ENCODE data around the gene SOX2.
A peak's percentile ranks its signal among the peaks of the same experiment; 100 is the strongest.

Gene SOX2

DNA sequence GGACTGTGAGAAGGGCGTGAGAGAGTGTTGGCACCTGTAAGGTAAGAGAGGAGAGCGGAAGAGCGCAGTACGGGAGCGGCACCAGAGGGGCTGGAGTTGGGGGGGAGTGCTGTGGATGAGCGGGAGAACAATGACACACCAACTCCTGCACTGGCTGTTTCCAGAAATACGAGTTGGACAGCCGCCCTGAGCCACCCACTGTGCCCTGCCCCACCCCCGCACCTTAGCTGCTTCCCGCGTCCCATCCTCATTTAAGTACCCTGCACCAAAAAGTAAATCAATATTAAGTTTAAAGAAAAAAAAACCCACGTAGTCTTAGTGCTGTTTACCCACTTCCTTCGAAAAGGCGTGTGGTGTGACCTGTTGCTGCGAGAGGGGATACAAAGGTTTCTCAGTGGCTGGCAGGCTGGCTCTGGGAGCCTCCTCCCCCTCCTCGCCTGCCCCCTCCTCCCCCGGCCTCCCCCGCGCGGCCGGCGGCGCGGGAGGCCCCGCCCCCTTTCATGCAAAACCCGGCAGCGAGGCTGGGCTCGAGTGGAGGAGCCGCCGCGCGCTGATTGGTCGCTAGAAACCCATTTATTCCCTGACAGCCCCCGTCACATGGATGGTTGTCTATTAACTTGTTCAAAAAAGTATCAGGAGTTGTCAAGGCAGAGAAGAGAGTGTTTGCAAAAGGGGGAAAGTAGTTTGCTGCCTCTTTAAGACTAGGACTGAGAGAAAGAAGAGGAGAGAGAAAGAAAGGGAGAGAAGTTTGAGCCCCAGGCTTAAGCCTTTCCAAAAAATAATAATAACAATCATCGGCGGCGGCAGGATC is at the start of gene SOX2:
TSS of gene SOX2 (plus strand) at position 601 of the 811 bp plus-strand sequence. CDS start 436 bp downstream, outside the sequence.
- TF ChIP-seq, protein P1, sequence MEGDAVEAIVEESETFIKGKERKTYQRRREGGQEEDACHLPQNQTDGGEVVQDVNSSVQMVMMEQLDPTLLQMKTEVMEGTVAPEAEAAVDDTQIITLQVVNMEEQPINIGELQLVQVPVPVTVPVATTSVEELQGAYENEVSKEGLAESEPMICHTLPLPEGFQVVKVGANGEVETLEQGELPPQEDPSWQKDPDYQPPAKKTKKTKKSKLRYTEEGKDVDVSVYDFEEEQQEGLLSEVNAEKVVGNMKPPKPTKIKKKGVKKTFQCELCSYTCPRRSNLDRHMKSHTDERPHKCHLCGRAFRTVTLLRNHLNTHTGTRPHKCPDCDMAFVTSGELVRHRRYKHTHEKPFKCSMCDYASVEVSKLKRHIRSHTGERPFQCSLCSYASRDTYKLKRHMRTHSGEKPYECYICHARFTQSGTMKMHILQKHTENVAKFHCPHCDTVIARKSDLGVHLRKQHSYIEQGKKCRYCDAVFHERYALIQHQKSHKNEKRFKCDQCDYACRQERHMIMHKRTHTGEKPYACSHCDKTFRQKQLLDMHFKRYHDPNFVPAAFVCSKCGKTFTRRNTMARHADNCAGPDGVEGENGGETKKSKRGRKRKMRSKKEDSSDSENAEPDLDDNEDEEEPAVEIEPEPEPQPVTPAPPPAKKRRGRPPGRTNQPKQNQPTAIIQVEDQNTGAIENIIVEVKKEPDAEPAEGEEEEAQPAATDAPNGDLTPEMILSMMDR (IDR thresholded peaks at IDR 0.05; ENCODE audit: low read depth, low read length, missing control alignments), result no peak
- peak within 1 kb of the TSS; percentile 81 for H3K4me3 ChIP-seq (ENCODE audit: low read depth, low read length)
- DNase-seq (ENCODE audit: low read depth), result peak; percentile 85
- in situ Hi-C loops (cut with HindIII; ENCODE audit: low sequenced_read_pairs), result no loop called here

DNA sequence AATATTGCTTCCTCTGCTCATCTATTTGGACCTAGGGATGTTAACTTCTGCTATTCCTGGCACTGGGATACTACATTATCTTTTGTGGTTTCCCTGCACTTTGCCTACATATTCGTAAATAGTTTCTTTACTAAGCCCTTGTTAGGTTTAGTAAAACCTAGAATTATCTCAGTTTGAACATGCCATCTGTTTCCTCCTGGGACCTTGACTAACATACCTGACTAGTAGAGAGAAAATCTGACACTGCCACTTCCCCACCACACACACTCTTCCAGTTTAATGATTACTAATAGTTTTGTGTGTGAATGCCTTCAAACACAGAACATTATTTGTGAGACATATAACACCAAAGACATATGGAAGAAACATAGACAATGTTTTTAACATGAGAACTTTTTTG is 28.2 kb upstream of the SOX2 start:
- no peak overlapping the region for H3K4me3 ChIP-seq (ENCODE audit: low read depth, low read length)
- DNase-seq (ENCODE audit: low read depth), result no peak
- TF ChIP-seq, protein P1 (IDR thresholded peaks at IDR 0.05; ENCODE audit: low read depth, low read length, missing control alignments), result no peak
- in situ Hi-C loops (cut with HindIII; ENCODE audit: low sequenced_read_pairs), result no loop called here

DNA sequence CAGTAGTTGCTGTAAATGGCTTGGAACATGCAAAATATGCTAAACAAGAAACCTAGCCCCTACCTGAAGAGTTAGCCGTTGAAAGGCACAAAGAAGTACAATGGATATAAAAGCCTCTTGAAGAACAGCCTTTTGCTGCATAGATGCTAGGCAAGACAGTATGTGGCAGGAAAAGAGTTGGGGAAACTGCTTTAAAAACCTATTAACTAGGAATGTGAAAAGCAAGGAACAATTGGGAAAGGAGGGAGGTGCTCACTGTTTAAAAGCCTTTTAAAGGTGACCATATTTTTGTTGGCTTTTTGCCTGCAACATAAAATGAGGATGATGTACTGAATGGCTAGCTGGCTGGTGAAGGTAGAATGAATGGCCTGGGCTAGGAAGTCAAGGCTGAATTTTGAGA is 24.5 kb upstream of the SOX2 start:
- DNase-seq (ENCODE audit: low read depth), result no peak
- in situ Hi-C loops (cut with HindIII; ENCODE audit: low sequenced_read_pairs), result no loop called here

DNA sequence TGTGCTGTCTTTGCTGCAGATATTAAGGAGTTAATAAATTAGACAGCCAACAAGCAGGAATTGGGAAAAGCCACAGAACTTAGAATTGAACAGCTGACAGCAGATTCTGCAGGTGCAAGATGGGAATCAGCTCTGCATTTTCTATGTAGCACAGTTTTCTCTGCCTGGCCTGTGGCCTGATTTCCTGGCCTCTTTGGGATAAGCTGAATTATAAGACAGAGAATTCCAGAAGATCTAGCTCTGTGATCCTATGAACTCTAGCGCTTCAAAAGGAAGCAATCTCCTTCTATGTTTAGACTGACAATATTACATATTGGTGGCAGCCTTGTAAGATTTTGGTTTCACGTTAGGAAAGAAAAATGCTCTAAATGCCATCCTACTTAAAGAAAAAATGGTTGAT is 24.0 kb upstream of the SOX2 start:
- TF ChIP-seq, protein P1 (IDR thresholded peaks at IDR 0.05; ENCODE audit: low read depth, low read length, missing control alignments), result no peak
- in situ Hi-C loops (cut with HindIII; ENCODE audit: low sequenced_read_pairs), result no loop called here
- H3K4me3 ChIP-seq (ENCODE audit: low read depth, low read length), result no peak overlapping the region
- DNase-seq (ENCODE audit: low read depth), result no peak

More for the DNA sequence above, 24.5 kb upstream of the SOX2 start:
- H3K4me3 ChIP-seq (ENCODE audit: low read depth, low read length), result no peak overlapping the region
- TF ChIP-seq, protein P1 (IDR thresholded peaks at IDR 0.05; ENCODE audit: low read depth, low read length, missing control alignments), result no peak

DNA sequence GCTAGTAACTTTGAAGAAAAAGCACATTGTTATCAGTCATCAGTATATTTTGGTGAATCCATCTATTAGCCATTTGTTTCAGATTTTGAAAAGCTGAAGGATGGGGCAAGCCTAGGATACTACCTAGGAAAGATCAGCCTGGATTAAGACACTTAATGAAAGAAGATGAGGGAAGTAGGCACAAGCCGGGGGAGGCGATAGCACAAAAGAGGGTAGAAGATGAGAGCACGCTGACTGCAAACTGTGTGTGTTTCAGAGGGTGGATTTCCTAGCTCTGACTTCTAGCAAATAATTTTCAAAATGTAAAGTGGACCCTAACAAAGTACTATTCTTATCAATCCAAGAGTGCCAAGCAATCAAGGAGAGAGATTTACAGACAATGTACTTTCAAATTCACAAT is 22.2 kb upstream of the SOX2 start:
- no peak overlapping the region for H3K4me3 ChIP-seq (ENCODE audit: low read depth, low read length)
- in situ Hi-C loops (cut with HindIII; ENCODE audit: low sequenced_read_pairs), result no loop called here
- TF ChIP-seq, protein P1 (IDR thresholded peaks at IDR 0.05; ENCODE audit: low read depth, low read length, missing control alignments), result no peak
- DNase-seq (ENCODE audit: low read depth), result no peak

DNA sequence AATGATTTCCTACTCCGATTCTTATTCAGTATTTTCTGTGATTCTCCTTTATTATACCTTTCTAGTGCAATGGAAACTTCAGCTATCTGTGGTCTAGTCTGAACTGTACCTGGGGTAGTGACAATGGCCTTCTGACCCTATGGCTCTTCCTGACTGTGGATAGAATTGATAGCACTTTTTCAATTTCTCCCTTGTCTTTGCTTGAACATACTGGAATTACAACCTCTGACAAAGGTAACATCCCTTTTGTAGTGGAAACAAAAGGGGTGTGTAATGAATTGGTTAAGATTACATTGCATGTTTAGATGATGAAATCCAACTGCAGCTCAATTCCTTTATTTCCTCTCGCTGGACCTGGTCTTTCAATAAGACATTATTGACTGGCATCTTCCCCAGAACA is 21.0 kb upstream of the SOX2 start:
- TF ChIP-seq, protein P1 (IDR thresholded peaks at IDR 0.05; ENCODE audit: low read depth, low read length, missing control alignments), result no peak
- DNase-seq (ENCODE audit: low read depth), result no peak
- in situ Hi-C loops (cut with HindIII; ENCODE audit: low sequenced_read_pairs), result no loop called here
- no peak overlapping the region for H3K4me3 ChIP-seq (ENCODE audit: low read depth, low read length)
